Mesodermal cell (in vitro differentiated cells): ENCODE results near the gene OGFOD3.
"Not testable (repeated sequence)": the region's sequence is repeated elsewhere in the genome, so short reads cannot be mapped to it uniquely, and the experiment has no call there.

ENCODE experiments used
- H3K27ac ChIP-seq: 2 replicates; pipeline ENCODE4 v1.7.0; 2013; ENCODE audit warnings: mild to moderate bottlenecking, low read depth, low read length, moderate library complexity; ENCODE audit not compliant: severe bottlenecking
- H3K36me3 ChIP-seq: 2 replicates; pipeline ENCODE4 v1.7.1; 2013; ENCODE audit warnings: mild to moderate bottlenecking, low read length, moderate library complexity; ENCODE audit not compliant: control insufficient read depth, insufficient read depth
- H3K4me1 ChIP-seq: one replicate; pipeline ENCODE4 v1.7.1; 2013; ENCODE audit warnings: mild to moderate bottlenecking, low read length; ENCODE audit not compliant: insufficient read depth, control insufficient read depth, poor library complexity, severe bottlenecking
- H3K4me3 ChIP-seq: 2 replicates; pipeline ENCODE4 v1.7.0; 2013; ENCODE audit warnings: low read length, control low read depth, mild to moderate bottlenecking; ENCODE audit not compliant: insufficient read depth, poor library complexity, severe bottlenecking; ENCODE audit errors: extremely low read depth
- H3K9me3 ChIP-seq: 2 replicates; pipeline ENCODE4 v1.7.1; 2013; ENCODE audit warnings: mild to moderate bottlenecking, low read length, moderate library complexity; ENCODE audit not compliant: control insufficient read depth
- WGBS, 2 experiments: methylation state at CpG; one replicate each; pipeline ENCODE4 v1.1.5; 2013; ENCODE audit warnings: missing lambda C conversion rate in 2 of 2; ENCODE audit not compliant: insufficient coverage in 2 of 2; 5-methylcytosine and 5-hydroxymethylcytosine counted together

The OGFOD3 gene

DNA sequence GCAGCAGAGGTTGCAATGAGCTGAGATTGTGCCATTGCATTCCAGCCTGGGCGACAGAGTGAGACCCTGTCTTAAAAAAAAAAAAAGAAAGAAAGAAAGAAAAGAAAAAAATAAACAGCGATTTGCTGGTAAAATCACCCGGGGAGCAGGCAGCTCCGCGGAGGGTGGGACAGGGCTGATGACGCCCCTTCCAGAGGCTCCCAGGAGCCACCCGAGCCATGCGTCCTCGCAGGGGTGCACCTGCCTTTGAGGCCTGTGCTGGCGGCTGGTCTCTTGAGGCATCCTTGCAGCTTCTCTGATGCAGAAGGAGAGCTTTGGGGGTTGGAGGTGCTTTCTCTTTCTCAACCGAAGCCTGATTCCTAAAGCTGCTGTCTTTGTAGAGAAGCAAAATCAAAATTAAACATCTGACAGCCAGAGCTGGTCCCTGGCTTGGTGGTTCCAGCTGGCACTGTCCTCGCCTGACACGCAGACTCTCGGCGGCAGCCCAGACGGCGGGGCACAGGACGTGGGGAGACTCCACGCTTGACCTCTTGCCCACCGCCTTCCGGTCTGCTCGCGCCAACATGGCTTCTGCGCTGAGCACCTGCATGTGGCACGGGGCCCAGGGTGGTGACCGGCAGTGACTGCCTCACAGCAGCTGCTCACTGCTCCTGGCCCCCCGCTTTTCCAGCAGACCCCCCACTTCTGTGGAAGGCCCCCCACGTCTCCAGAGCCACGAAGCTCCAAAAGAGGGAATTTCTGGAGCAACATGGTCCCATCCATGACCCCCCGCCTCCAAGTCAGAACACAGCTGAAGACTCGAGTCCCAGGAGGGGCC lies 40.3 kb downstream of the OGFOD3 start:
- H3K4me1 ChIP-seq = no peaks in the 10 kb centered on the region
- H3K36me3 ChIP-seq = no peaks in the 10 kb centered on the region
- no peaks in the 10 kb centered on the region for H3K9me3 ChIP-seq
- 92 to 94% methylated on average over 24 to 29 of the region's 31 CpGs for WGBS, 2 experiments
- H3K27ac ChIP-seq = no peak overlapping the region
- no peak overlapping the region for H3K4me3 ChIP-seq

DNA sequence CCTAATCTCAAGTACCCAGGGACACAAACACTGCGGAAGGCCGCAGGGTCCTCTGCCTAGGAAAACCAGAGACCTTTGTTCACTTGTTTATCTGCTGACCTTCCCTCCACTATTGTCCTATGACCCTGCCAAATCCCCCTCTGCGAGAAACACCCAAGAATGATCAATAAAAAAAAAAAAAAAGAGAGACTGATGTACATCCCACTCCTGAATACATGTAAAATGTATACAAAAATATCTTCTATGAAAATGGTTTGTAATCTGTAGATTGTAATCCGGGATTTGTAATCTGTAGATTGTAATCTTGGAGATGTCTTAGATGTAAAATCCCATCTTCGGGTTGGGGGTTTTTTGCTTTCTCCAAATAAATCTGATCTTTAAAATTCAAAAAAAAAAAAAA lies 41.1 kb downstream of the OGFOD3 start:
- WGBS, 2 experiments = no CpG with 5 or more reads among the region's 5 CpGs
- not testable (repeated sequence) for H3K4me3 ChIP-seq

DNA sequence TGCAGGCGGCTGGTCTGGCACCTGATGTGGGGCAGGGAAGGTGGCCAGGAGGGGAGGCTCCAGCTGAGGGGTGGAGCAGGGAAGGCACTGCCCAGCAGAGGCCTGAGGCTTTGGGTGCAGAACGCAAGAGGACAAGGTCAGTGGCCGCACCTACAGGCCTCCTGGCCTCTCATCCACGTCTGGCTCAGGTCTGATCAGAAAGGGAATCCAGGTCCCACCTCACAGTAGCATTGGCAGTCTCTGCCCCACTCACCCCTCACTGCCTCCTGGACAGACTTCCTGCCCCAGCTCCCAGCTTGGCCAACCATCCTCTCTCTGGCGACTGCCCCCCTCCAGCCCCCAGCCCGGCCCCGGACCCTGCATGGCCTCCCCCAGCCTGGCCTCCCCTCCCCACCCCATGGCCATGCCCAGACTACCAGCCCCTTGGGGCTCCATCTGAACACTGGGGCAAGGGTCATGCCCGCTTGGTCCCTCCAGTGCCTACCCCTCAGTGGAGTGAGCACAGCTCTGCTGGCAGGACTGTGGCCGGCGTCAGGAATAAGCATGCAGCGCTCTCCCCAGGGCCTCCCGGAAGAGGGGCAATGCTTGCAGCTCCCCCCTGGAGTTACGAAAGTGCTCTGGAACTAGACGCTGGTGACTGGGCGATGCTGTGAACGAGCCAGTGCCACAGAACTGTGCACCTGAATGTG lies 42.2 kb downstream of the OGFOD3 start:
- H3K4me1 ChIP-seq = no peaks in the 10 kb centered on the region
- H3K36me3 ChIP-seq = no peaks in the 10 kb centered on the region
- H3K9me3 ChIP-seq = no peaks in the 10 kb centered on the region
- WGBS, 2 experiments = 95 to 97% methylated on average over 13 to 14 of the region's 16 CpGs
- no peak overlapping the region for H3K4me3 ChIP-seq
- H3K27ac ChIP-seq = no peak overlapping the region

More for the DNA sequence above, 41.1 kb downstream of the OGFOD3 start:
- H3K9me3 ChIP-seq, H3K4me1 ChIP-seq, H3K27ac ChIP-seq, H3K36me3 ChIP-seq: not testable (repeated sequence)

DNA sequence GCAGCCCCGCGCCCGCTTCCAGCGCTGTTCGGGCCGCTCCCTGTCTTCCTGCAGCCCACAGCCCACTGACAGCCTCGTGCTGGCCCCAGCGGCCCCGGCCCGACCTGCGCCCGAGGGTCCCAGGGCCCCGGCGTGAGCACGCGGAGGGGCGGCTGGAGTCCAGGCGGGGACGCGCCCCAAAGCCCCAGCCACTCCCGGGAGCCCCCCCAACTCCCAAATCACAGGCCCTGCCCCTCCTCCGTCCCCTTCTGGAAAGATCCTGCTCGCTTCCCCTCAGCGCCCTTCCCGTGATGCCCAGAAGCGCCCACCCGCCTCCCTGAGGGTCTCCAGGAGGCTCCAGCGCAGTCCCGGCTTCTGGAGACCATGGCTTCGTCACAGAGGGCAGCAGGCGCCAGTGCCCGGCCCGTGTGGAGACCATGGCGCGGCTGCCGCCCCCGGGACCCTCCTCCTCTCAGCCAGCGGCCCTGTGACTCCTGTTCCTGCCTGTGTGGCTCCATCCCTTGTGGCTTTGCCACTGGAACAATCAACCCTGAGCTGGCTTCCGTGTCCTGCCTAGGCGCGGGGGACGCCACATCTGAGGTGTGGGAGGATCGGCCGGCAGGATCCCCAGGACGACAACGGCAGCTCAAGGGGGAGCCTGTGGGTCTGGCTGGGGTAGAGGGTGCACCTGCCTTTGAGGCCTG lies 42.9 kb downstream of the OGFOD3 start:
- WGBS, 2 experiments = 93 to 94% methylated on average over 22 to 44 of the region's 46 CpGs
- H3K27ac ChIP-seq = no peak overlapping the region
- H3K36me3 ChIP-seq = no peaks in the 10 kb centered on the region
- H3K9me3 ChIP-seq = no peaks in the 10 kb centered on the region
- H3K4me3 ChIP-seq = no peak overlapping the region
- no peaks in the 10 kb centered on the region for H3K4me1 ChIP-seq

DNA sequence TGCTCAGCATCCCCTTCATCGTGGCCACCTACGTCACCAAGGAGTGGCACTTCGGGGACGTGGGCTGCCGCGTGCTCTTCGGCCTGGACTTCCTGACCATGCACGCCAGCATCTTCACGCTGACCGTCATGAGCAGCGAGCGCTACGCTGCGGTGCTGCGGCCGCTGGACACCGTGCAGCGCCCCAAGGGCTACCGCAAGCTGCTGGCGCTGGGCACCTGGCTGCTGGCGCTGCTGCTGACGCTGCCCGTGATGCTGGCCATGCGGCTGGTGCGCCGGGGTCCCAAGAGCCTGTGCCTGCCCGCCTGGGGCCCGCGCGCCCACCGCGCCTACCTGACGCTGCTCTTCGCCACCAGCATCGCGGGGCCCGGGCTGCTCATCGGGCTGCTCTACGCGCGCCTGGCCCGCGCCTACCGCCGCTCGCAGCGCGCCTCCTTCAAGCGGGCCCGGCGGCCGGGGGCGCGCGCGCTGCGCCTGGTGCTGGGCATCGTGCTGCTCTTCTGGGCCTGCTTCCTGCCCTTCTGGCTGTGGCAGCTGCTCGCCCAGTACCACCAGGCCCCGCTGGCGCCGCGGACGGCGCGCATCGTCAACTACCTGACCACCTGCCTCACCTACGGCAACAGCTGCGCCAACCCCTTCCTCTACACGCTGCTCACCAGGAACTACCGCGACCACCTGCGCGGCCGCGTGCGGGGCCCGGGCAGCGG lies 43.6 kb downstream of the OGFOD3 start:
- Histone ChIP-seq H3K4me3 (no peak overlapping the region), H3K4me1 (no peaks in the 10 kb centered on the region), H3K27ac (no peak overlapping the region), H3K9me3 (no peaks in the 10 kb centered on the region), H3K36me3 (no peaks in the 10 kb centered on the region)
- WGBS, 2 experiments = 79 to 84% methylated on average over 63 to 77 of the region's 79 CpGs

DNA sequence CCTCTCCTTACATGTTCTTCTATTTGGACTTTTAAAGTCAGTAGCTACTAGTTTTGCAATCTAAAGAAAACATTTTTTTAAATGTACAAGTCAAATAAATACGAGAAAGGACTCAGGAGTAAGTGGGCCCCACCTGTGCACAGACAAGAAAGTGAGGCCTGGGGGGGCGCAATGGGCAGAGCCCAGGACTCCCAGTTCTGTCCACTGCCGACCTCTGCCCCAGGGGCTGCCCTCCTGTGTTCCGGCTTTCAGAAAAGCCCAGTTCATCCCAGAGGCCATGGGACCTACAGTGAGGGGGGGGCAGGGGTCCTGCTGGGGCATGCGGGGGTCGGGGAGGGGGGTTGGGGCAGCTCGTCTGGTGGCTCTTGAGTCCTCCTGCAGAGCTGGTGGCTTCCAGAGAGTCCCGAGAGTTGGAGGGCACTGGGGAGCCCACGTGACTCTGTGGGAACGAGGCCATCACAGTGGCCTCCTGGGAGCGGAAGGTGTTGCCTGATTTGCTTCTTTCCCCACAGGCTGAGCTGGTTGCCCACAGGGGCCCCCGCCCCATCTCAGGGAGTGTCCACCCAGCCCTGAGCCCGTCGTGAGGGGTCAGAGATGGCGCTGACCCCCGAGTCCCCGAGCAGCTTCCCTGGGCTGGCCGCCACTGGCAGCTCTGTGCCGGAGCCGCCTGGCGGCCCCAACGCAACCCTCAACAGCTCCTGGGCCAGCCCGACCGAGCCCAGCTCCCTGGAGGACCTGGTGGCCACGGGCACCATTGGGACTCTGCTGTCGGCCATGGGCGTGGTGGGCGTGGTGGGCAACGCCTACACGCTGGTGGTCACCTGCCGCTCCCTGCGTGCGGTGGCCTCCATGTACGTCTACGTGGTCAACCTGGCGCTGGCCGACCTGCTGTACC lies 44.4 kb downstream of the OGFOD3 start:
- Histone ChIP-seq H3K36me3 (no peaks in the 10 kb centered on the region), H3K4me1 (no peaks in the 10 kb centered on the region)
- 93 to 95% methylated on average over 33 to 35 of the region's 37 CpGs for WGBS, 2 experiments

DNA sequence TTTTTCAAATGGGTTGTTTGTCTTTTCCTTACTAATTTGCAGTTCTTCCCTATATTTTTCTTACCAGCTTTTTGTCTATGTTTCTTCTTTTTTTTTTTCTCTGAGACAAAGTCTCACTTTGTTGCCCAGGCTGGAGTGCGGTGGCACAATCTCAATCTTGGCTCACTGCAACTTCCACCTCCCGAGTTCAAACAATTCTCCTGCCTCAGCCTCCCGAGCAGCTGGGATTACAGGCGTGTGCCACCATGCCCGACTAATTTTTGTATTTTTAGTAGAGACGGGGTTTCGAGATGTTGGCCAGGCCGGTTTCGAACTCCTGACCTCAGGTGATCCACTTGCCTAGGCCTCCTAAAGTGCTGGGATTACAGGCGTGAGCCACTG lies 45.3 kb downstream of the OGFOD3 start:
- H3K9me3 ChIP-seq, H3K4me3 ChIP-seq, H3K36me3 ChIP-seq, H3K4me1 ChIP-seq, H3K27ac ChIP-seq: not testable (repeated sequence)
- WGBS, 2 experiments = 95 to 97% methylated on average over 9 to 10 of the region's 10 CpGs

More for the DNA sequence above, 44.4 kb downstream of the OGFOD3 start:
- Histone ChIP-seq H3K27ac (no peak overlapping the region), H3K4me3 (no peak overlapping the region), H3K9me3 (no peaks in the 10 kb centered on the region)

DNA sequence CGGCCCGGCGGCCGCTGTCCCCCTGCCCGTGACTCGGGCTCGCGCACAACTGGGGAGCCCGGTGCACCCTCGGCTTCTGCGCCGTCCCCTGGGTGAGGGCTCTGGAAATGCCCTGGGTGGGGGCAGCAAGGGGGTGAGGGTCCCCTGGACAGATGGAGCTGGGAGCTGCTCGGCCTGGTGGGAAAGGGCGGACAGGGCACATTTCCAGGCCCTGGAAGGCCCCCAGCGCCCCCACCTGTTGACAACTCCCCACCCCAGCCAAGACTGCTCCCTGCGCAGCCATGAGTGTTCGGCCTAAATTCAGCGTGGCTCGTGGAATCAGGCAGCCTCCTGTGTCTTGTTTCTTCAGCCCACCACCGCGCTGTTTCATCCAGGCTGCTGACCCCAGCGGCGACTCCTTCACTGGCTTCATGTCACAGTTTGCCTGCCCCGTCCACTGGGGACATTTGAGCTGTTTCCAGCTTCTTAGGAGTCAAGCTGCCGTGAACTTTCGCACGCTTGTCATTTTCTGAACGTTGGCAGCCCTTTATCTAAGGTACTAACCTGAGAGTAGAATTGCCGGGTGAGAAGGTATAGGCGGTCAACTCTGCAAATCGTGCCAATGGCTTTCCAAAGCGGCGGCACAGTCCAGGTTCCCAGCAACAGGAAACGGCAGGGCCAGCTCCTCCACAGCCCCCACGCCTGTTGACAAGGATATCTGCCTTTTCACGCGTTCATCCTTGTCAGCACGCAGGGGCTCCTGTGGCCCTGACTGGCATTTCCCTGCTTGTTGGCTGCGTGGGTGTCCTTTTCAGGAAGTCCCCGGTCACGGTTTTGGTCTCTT lies 45.9 kb downstream of the OGFOD3 start:
- H3K4me3 ChIP-seq = peak overlapping the region; percentile 16
- WGBS, 2 experiments = 73 to 79% methylated on average over 32 to 35 of the region's 41 CpGs
- H3K27ac ChIP-seq = no peak overlapping the region
- H3K9me3 ChIP-seq = no peaks in the 10 kb centered on the region
- H3K4me1 ChIP-seq = no peaks in the 10 kb centered on the region
- H3K36me3 ChIP-seq = no peaks in the 10 kb centered on the region

DNA sequence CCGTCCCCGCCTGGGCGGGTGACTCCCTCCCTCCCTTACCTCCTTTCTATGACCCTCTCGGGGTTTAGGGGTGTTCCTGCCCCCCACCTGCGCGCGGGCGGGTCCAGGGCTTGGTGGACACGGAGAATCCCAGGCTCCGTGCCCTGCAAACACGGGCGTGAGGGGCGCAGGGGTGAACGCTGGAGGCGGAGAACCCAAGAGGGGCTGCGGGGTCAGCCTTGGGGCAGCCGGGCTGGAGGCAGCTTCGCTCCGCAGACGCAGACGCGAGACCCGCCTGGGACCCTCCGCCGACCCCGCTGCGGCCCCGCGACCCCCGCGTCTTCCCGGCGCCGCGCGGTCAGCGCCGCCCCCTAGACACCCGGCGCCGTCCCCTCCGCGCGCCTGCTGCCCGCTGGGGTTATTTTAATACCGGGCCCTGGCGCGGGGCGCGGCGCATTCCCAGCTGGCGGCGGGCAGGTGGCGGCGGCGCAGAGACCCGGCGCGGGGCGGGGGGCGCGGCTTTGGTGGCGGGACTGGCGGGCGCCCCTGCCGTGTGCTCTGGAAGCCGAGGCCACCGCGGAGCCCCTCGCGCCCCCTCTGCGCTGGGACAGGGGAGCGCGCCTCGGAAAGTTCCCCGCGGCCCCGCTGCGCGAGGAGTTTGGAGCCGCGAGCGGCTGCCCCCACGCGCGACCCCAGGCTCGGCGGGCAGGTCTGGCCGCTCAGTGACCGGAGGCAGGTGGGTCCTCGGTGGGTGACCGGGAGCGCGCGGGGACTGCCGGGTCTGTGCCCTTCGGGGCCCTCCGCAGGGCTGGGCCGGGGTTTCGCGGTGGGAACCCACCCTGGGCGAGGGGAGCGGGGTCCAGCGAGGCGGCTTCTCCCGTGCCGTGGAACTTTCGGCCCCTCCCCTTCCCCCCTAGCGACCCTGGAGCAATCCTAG lies 46.8 kb downstream of the OGFOD3 start, which contains the start of gene UTS2R:
UTS2R (plus strand) TSS at position 433 of the 916 bp plus-strand sequence. CDS start 2,560 bp downstream, outside the sequence.
- 9 to 15% methylated on average over 84 to 89 of the region's 109 CpGs for WGBS, 2 experiments

More for the DNA sequence above, 46.8 kb downstream of the OGFOD3 start, which contains the start of gene UTS2R:
- Histone ChIP-seq H3K9me3 (no peaks in the 10 kb centered on the region), H3K27ac (no peak within 1 kb of the TSS), H3K4me1 (no peaks in the 10 kb centered on the region), H3K36me3 (no peaks in the 10 kb centered on the region), H3K4me3 (peak within 1 kb of the TSS; percentile 16)
